GM15510 (cell line): ENCODE data around the gene RIMBP2.

Experiments used
- POLR2A ChIP-seq: IDR thresholded peaks from 3 replicates; pipeline ENCODE4 v1.6.1; 2011; ENCODE audit warnings: borderline replicate concordance; ENCODE audit not compliant: insufficient read length; ENCODE audit errors: extremely low read depth

RIMBP2 gene

DNA sequence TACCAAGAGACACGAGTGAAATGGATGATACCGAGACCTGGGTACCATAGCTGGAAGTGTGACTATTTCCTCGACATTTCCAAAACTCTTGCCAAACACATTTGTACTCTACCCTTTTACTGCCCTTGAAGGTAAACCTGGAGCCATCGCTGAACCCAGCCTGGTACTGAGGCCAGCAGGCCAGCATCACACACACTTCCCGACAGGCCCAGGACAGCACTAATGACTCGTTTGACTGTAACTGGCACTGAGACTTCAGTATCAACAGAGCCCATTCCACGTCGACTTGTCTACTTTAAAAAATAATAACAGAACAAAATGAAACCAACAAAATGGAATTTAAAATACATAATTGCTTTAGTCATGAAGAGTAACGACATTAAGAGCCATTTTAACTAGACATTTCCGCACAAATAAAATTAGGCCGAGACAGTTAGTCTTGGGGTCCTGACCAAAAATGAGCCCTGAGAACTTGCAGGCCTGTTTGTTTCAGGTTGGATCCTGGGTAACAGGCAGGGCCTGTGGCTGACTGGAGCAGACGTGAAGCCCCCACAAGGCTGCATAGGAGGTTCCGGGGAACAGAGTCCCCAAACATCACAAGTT, 94.3 kb downstream of the RIMBP2 start:
- TF ChIP-seq POLR2A, result no peak

DNA sequence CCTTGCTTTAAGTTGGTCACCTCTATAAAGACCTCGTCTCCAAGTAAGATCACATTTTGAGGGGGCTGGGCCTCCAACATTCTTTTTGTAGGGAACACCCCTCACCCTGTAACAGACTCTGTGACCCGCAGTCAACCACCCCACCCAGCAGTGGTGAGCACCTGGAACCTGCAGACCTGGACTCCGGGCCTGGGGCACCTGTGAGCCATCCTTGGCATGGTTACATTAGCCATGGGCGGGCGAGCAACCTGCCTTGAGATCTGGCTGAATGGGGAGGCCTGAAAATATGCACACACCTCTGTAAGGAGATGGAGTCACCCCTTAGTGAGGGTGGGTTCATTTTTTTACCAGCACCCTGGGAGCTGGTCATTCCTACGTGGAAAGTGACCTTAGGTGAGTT, 95.3 kb downstream of the RIMBP2 start:
- TF ChIP-seq POLR2A, result no peak

DNA sequence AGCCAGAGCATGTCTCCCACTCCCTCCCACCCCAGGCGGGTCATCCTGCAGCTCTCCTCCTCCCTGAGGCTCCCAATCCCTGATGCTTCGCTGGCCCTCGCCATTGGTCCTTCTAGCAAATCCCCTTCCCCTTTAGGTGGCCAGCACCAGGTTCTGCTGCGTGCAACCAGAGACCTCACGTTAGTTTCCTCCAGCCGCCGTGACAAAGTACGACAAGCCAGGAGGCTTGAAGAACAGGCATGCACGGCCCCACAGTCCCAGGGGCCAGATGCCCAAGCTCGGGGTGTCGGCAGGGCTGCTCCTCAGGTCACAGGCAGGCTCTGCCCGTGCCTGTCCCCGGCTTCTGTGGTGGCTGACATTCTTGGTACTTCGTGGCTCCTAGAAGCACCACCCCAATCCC, 95.8 kb downstream of the RIMBP2 start:
- TF ChIP-seq POLR2A, result no peak

DNA sequence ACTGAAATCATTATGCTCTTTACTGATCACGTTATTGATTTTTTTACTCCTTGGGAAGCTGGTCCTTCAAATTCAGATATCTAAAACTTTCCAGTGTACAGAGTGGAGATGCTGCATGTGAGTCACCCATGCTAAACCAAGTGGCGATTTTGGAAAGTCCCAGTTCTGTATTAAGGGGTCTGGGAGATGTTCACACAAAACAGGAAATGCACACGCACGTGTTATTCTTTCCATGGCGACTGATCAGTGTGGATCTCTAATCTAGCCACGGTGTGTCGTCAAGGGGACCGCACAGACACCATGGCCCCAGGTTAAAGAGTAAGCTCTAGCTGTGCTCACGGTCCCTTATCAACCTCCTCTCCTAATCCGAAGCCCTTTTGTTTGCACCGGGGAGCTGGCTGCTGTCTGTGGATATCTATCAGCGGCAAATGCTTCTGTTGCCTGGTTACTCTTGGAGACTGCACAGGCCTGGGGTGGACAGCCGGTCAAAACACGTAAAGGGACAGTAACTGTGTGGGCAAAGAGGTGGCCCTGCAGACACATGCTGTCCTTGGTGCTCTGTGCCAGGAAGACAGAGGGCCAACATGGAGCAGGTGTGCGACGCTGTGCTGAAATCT, 96.6 kb downstream of the RIMBP2 start:
- TF ChIP-seq POLR2A, result no peak

DNA sequence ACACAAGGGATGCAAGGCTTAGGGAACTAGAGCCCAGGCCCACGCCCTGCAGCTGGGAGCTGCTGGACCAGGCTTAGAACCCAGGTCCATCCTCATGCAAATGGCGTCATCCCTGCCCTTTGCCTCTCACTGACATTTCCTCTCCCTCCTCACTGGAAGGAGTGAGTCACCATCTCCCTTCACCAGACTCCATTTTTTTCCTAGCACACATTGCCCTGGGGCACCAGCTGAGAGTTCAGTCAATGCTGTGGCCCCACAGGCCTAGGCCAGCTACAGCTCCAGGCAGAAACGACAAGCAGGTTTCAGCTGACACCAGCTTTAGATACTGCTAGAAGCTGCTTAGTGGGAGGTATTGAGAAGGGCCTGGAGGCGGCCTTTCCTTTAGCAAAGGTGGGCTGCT, 98.9 kb downstream of the RIMBP2 start:
- no peak for TF ChIP-seq POLR2A

DNA sequence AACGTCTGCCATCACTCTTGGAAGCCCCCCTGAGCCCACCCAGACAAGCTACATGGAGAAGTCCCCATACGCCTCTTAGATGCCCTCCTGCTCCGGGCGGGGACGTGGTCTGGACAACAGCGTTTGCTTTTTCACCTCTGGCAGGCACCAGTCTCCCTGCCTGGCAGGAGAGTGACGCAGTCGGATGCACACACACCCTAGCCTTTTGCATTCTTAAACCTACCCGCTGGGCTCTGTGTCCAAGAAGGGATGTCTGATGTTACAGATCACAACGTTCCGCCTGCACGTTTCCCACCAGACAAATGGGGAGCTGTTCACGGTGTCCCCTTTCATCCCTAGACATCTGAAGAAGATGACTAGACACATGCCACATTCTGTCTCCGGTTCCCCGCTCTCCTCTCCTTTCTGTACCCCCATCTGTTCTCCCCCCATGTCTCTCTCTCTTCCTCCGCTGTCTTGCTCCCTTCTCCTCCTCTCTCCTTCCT, 100.2 kb downstream of the RIMBP2 start:
- no peak for TF ChIP-seq POLR2A

DNA sequence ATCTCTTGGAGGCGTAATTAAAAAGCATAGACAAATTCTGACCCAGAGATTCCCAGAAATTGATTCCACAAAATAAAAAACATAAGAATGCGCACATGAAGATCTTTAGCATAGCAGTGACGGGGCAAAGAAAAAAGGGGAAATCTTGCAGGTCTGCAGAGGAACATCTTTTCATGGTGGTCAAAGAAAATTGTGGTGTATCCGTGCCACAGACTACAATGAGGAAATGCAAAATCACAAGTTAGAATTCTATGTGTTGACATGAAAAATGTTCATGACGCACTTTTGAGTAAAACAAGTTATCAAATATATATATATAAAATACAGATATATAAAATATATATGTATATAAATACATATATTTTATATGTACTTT, 101.6 kb downstream of the RIMBP2 start:
- no peak for TF ChIP-seq POLR2A

DNA sequence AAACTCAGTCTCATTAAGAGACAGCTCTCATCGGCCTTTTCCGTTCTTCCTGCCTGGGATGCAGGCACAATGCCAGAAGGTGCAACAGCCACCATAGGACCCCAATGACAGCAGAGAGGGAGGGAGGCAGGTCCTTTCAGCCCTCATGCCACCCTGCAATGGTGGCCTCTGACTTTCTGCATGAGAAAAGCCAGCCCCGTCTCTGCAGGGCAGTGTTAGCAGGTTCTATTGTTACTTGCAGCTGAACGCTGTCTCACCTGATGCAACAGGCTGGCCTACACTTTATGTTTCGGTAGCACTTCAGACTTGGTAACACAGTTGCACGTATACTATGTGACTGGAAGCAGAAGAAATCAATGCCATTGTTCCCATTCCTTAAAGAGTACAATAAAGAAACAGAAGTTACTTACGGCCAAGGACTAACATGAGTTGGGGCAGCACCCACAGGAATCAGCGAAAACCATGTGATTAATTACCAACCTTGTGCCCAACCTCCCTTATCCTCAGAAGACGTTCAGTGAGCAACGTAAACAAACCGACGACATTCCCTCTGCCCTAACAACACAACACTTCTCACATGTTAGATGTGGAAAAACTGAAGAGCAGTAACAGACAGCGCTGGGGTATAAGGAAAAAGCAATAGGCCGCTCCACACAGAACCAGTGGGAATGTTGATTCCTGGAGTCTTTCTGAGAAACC, 102.1 kb downstream of the RIMBP2 start:
- no peak for TF ChIP-seq POLR2A

DNA sequence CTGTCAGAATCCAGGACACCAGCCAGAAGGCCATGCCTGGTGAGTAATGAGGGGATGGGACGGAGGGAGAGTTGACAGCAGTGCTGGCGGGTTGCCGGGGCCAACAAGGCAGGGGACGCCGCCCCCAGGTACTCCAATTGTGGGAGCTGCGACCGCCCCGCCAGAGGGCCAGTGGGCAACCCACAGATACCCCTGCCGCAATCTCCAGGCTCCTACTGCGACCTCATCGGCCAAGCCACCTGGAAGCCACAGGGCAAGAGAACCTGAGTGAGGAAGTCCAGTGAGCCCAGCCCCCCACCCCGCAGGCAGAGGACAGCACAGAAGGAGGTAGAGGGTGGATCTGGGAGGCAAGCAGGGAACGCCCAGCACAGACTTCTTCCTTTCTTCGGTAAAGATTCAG, 103.0 kb downstream of the RIMBP2 start:
- no peak for TF ChIP-seq POLR2A

DNA sequence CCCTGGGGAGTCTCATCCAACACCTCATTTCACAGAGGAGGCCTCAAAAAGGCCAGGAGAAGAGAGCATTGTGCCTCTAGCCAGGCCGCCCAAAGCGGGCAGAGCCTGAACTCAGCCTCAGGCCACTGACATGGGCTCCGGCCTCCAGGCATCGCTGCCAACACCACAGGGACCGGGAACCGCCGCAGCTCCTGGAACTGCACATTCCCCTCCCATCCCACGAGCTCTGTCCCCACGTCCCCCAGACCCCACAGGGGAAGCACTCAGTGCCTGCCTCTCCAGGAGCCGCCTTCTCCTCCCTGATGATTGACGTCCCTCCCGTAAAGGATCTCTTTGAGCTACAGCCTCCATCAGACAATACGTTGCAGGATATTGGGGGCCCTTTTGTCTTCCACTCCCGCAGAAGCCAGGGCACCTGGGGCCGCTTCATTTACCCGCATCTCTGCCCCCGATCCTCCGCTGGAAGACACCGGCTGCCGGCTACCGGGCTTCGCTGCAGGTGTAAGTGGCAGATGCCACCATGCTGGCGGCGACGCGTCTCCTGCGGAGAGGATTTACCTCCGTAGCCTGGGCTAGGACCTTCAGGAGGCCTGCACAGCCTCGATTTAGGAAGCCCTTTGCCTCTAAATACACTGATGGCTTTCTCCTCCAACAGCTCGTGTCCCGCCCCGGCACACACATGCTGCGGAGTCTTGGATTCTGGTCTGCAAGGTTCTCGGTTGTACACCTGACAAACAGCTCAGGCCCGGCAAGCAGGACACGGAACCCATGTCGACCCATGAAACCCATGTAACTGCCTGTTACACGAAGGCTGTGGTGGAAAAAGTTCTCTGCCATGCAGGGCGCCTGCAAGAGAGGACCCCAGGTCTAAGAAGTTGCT, 104.8 kb downstream of the RIMBP2 start:
- TF ChIP-seq POLR2A, result no peak

DNA sequence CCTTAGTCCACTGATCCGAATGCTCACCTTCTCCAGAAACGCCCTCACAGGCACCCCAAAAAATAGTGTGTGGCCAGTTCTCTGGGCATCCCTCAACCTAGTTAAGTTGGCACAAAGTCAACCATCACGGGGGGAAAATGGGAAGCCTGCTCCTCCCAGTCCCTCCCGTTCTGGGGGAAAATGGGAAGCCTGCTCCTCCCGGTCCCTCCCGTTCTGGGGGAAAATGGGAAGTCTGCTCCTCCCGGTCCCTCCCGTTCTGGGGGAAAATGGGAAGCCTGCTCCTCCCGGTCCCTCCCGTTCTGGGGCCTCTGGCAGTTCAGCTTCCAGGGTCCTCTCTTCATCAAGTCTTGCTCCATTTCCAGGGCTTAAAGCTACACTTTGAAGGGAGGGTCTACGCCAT, 106.1 kb downstream of the RIMBP2 start:
- no peak for TF ChIP-seq POLR2A

DNA sequence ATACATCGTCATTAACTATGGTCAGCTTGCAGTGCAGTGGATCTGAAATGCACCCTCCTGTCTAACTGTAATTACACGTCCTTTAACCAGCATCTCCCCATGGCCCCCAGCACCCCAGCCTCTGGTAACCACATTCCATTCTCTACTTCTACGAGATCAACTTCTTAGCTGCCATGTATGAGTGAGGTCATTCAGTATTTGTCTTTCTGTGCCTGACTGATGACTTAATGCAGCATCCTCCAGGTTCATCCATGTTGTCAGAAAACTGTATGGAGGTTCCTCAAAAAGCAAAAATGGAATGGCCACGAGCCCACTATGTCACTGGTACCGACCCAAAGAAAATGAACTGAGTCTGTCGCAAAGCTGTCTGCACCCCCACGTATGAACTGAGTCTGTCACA, 107.3 kb downstream of the RIMBP2 start:
- TF ChIP-seq POLR2A, result no peak

DNA sequence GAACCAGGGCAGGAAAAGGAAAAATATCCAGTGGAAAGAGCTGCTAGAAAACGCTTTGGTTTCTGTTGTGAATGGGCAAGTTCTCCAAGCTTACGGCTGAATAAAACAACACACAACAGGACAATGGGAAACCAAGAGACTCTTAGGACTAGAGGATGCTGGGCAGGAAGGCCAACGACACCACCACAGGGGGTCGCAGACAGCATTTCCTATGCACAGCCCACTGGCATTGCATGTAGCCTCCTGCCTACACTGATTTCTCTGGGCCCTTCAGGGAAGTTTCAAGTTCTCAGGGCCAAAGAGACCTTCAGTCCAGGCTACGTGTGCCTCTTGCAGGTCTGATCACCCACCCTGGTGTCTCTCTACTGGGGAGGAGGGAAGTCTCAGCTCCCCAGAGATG, 108.0 kb downstream of the RIMBP2 start:
- TF ChIP-seq POLR2A, result no peak

DNA sequence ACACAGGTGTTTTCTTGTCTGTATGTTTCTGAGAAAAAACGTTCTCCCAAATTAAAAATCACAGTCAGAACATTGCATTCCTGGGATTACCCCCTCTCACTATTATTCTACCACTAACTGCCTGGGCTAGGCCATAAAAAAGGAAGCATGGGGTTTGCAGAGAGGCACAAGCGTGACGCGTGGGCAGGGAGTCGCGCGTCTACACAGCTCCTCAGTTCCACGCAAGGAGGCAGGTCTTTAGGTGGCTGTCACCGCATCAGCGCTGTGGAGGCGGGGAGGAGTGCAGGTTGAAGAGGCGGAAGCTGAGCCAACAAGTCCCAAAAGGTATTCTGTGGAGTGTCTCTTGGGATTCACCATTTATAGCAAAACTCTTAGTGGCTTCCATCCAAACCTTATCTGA, 109.9 kb downstream of the RIMBP2 start:
- TF ChIP-seq POLR2A, result no peak

DNA sequence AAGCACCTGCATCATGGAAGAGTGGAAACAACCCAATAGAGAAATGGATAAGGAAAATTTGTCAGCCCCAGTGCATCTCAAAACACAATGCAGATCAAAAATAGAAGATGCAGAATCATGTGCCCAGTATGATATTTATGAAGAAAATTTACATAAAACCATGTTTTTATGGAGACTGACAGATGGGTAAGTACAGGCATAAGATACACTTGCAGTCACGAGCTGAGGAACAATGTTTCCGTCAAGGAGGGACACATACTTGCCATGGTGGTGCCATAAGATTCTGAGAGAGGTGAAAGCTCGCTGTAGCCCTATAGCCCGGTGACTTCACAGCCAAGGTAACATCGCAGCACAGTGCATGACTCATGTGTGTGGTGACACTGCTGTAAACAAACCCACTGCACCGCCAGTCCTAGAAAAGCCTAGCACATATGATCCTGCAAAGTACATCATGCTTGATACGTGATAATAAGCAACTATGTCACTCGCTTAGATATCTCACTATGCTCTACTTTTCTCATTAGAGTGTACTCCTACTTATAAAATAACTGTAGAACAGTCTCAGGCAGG, 112.6 kb downstream of the RIMBP2 start:
- no peak for TF ChIP-seq POLR2A

DNA sequence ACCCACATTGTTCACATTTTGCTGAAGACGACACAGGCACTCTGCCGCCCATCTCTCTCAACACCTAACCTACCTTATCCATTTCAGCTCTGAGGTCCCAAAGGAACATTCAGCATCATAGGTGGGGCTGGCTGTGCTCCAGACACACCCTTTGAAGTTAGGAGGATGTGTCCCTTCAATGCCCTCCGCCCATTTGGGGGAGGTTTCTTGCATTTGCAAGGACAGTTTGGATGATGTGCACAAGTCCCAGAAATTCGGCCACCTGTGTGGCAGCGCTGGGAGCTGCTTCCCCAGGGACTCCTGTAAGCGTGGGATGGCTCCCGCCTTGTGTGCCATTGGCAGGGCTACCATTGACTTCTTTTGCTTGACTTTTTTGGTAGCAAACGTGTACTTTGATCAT, 113.8 kb downstream of the RIMBP2 start:
- no peak for TF ChIP-seq POLR2A

DNA sequence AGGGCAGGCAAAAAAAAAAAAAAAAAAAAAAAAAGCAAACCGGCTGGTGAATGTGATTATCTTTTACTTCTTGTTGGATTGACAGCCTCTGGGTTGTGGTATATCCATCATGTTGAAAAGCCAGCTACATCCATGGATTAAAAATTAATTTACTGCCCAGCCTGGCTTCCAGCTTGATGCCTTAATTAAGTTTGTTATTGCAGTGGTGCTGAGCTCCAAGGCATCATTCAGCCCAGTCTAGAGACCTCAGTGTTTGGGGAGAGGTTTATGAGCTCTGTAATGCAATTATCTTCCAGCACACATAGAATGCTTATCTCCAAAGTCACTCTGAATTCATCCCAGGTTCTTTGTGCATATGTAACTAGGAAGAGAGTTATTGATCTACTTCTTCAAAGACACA, 114.8 kb downstream of the RIMBP2 start:
- TF ChIP-seq POLR2A, result no peak
